NCI-H2196 treated with DMSO at 0.1 percent for 48 hours (cell line): ENCODE measurements around the gene NUPR1.
"Not testable (repeated sequence)": the region's sequence is repeated elsewhere in the genome, so short reads cannot be mapped to it uniquely, and the experiment has no call there.

ENCODE experiments used
- DNase-seq: peaks from one replicate; lab custom pipeline; 2025; ENCODE audit not compliant: unreplicated experiment; lab: John Stamatoyannopoulos, UW

NUPR1 gene, protein sequence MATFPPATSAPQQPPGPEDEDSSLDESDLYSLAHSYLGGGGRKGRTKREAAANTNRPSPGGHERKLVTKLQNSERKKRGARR

DNA sequence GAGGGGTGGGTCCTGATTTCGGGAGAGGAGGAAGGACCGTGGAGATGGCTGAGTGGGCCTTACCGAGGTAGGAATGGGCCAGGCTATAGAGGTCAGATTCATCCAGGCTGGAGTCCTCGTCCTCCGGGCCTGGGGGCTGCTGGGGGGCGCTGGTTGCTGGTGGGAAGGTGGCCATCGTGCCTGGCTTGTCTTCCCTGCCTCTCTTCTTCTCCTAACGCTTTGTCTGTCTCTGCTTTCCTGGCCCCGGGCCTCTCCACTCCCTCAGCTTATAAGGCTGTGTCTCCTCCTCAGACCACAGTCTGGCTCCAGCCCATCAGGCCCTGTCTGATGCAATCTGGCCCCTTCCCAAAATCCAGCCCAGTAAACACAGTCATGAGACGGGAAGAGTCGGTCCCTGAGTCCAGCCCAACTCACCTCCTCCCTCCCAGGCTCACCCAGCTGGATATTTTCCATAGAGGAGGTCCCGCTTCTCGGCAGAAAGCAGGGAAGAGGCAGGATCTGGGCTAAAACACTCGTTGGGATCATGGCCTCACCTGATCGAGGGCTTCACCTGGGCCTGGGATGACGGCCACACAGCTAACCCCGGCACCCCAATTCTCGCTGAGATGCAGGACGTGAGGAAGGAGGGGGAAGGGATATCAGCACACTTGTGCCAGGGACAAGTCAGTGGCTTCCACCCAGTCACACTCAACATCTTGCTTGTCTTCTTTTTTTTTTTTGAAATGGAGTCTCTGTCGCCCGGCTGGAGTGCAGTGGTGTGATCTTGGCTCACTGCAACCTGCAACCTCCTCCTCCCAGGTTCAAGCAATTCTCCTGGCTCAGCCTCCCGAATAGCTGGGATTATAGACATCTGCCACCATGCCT is at the start of gene NUPR1:
Gene NUPR1 (minus strand): TSS at position 242 of the 864 bp plus-strand sequence. CDS start 67 bp downstream, at position 175.
- peak; percentile 80 for DNase-seq

DNA sequence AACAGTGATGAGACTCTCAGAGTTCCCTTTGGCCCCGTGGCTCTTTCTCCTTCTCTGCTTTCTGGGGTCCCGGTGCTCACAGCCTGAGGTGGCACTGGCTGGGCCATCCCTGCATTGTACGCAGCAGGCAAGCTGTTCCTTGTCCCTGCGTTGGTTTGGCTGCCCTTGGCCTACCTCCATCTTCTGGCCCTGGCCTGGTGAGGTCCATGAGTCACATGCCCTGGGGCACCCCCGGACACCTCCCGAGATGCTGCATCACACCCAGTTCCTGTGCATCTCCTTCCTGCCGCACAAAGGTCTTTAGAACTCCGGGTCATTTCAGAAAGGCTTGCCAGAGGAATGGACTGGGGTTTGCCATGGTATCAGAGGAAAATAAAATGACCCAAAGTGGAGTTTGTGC is 48.6 kb upstream of the NUPR1 start:
- DNase-seq = no peak

DNA sequence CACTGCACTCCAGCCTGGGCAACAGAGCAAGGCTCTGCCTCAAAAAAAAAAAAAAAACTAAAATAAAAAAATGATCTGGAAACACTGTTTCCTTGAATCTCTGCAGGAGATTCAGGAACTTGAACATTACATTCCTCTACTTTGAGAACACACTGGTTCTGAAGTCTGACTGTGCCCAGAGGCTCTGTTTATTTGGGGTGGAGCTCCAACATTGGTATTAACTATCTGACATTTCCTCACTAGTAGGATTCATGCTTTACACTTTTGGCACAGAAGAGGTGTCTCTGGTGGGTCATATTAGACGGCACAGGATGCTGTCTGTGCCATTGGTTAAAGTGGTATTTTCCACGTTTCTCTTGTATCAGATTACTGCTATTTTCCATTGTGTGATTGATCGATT is 47.7 kb upstream of the NUPR1 start:
- no peak for DNase-seq

DNA sequence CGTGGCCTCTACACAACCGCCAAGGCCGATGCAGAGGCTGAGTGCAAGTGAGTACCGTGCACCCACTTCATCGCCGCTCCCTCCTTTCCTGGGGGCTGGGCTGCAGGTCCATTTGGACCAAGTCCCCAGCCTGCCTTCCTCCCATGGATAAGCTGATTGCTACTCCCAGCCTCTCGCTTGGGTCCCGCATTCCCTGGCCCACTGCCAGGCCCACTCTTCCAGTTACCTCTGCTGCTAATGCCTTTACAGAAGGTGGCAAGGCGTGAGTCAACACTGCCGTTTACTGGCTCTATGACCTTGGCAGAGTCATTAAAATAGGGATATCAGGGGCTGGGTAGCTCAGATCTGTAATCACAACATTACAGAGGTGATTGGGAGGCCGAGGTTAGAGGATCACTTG is 46.9 kb upstream of the NUPR1 start:
- no peak for DNase-seq

DNA sequence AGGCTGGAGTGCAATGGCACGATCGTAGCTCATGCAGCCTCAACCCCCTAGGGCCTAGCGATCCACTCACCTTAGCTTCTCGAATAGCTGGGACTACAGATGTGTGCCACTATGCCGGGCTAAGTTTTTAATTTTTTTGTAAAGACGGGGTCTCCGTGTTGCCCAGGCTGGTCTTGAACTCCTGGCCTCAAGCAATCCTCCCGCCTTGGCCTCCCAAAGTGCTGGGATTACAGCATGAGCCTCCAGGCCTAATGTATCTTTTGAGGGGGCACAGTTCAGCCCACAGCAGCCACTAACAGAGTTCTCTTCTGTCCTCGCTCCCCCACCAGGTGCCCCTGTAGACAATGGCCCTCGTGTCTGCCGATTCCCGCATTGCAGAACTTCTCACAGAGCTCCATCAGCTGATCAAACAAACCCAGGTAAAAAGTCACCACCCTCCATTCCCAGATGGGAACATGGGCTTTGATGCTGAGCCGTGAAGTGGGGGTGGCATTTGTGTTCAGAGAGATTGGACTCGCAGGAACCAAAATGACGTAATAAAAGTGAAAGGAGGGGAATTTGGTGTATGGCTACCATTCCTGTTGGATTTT is 42.0 kb upstream of the NUPR1 start:
- no peak for DNase-seq

DNA sequence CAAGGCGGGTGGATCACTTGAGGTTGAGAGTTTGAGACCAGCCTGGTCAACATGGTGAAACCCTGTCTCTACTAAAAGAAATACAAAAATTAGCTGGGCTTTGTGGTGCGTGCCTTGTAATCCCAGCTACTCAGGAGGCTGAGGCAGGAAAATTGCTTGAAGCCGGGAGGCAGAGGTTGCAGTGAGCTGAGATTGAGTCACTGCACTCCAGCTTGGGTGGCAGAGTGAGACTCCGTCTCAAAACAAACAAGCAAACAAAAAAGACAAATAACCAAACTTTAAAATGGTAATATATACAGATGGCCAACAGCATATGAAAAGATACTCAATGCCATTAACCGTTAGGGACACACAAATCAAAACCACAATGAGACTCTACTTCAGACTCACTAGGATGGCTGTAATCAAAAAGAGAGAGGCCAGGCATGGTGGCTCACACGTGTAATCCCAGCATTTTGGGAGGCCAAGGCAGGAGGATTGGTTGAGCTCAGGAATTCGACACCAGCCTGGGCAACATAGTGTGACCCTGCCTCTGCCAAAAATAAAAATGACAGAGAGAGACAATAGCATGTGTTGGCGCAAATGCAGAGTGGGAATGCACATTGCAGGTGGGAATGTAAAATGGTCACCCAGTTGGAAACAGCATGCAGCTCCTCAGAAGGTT is 36.8 kb upstream of the NUPR1 start:
- no peak for DNase-seq

DNA sequence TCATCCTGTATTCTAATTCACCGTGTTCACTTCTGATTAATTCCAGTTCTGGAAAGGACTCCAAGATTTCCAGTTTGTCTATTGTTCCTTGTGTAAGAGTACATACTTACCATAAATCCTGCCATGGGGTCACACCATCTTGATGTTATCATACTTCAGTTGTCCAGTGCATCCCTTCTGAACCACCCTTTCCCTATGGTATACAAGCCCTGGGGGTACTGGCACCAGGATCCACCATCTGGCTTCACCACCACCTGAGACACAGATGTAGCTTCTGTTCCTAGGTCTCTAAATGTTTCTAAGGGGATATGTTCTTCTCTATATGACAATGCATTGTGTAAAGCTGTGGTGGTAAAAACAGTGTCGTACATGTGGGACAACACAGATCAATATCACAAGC is 36.2 kb upstream of the NUPR1 start:
- DNase-seq = no peak

DNA sequence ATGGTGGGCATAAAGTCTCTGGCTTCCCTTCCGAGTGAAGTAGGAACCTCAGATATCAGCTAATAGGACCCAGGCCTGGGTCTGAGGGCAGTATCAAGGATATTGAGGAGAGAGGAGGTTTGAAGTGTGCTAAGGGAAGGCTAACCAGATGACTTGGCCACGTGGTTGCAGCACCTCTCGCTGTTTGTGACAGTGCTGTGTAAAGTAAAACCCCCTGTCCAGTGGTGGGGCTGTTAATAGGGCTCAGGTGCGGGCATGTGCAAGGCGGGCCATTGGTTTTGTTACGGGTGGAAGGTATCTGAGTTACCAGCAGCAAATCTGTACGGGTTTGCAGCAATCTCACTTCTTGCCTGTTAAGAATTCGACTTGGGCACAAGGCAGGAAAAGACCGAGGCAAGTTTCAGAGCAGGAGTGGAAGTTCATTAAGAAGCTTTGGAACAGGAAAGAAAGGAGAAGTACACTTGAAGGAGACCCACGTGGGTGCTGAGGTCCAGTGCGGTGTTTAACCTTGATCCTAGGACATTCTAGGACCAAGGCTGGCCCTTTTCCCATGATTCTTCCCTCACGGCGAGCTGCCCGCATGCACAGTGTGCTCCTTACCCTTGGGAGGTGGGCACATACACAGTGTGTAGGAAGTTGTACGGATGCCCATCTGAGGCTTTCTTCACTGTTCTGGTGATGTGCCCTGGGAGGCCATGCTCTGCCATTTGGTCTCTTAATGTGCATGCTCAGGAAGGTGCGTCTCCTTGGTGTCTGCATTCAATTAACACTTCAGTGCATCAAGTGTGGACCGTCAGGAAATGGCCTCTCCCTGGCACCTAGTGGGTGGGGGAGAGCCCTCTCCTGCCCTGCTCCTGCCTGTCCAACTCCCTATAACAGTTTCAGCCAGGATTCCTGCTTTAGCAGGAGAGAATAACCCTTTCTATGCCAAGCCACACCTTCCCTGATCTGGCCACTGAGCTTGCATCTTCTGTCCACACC is 35.3 kb upstream of the NUPR1 start:
- DNase-seq = no peak

DNA sequence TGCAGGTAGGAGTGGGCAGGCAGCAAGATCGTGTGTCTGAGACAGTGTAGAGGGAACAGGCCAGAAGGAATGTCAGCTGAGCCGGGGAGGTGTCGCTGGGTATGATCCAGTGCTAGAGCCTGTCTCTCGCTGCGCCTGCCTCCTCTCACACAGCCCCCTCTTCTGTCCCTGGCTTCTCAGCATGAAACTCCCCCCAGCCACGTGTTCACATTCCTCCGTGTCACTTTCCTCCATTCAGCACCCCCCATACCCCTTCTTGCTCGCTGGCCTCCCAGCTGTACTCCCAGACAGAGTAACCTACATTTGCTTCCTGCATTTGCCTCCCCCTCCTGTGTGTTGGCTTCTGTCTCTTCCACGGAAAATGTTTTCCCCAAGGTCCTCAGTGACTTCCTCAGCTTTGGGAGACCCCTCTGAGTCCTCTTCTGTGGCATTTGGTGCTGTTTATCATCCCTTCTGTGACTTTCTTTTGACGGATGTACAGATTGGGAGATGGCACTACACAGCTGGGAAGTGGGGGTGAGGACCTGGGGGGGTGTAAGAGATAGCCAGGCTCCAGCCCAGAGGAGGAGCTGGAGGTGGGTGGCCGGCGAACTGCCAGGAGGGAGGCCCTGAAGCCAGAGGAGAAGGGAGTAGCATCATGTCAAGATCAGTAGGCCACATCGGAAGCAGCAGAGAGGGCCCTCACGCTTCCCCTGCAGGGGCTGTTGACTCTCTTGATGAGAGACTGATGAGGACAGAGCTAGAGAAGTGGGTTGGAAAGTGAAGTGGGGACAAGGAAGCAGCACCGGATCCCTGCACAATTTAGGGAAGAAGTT is 34.1 kb upstream of the NUPR1 start:
- DNase-seq = no peak

DNA sequence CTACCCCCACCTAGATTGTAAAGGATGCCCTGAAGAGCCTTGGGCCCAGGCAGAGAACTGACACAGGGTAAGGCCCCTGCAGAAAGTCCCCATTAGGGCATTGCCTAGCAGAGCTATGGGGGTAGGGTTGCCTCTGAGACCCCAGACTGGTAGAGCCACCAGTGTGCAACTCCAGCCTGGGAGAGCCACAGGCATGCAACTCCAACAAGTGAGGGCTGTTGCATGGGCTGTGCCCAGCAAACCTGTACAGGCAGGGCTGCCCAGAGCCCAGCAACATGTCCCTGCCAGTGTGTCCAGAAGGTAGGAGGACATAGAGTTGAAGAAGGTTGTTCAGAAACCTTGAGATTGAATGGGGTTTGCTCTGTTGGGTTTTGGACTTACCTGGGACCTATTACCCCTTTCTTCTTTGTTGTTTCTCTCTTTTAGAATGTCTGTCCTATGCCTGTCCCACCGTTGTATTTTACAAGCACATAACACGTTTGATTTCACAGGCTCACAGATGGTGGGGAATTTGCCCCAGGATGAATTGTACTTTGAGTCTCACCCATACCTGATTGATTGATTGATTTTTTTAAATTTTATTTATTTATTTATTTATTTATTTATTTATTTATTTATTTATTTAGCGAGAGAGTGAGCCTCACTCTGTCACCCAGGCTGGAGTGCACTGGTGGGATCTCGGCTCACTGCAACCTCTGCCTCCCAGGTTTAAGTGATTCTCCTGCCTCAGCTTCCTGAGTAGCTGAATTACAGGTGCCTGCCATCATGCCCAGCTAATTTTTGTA is 31.4 kb upstream of the NUPR1 start:
- no peak for DNase-seq

DNA sequence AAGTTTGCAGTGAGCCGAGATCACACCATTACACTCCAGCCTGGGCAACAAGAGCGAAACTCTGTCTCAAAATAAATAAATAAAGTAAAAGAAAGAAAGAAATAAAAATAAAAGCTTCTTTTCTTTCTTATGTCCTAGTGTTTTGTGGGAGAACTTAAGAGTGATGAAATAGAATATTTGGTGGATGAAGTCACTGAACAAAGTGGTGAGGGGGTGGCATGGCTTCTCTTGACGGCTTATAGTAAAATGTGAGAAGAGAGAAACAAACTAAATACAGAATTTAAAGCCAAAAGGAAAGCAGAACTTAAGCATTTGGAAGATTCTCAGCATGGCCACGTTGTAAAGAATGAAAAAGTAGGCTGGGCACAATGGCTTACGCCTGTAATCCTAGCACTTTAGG is 30.2 kb upstream of the NUPR1 start:
- no peak for DNase-seq

DNA sequence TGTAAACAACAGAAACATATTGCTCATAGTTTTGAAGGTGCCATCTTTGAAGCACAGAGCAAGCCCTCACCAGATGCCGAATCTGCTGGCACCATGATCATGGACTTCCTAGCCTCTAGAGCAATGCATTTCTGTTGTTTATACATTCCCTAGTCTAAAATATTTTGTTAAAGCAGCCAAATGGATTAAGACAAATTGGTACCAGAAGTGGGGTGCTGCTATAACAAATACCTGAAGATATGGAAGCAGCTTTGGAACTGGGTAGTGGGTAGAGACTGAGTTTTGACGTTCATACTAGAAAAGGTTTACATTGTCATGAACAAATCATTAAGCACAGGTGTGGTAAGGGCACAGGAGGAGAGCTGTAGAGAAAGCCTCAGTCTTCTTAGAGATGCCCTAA is 28.5 kb upstream of the NUPR1 start:
- no peak for DNase-seq

DNA sequence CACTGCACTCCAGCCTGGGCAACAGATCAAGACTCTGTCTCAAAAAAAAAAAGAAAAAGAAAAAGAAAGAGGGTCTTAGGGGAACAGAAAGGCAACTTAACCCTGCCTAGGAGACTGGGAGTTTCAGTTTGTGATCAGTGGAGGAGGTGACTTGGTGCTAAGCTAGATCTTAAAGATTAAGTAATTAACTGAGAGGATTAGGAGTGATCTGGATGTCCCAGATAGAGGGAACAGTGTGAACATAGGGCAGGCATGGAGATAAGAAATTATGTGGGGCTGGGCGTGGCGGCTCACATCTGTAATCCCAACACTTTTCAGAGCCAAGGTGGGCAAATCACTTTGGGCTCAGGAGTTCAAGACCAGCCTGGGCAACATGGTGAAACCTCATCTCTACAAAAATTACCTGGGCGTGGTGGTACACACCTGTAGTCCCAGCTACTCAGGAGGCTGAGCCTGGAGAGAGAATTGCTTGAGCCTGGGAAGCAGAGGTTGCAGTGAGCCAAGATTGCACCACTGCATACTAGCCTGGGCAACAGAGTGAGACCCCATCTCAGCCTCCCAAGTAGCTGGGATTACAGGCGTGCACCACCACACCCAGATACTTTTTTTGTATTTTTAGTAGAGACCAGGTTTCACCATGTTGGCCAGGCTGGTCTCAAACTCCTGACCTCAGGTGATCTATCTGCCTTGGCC is 27.6 kb upstream of the NUPR1 start:
- not testable (repeated sequence) for DNase-seq

DNA sequence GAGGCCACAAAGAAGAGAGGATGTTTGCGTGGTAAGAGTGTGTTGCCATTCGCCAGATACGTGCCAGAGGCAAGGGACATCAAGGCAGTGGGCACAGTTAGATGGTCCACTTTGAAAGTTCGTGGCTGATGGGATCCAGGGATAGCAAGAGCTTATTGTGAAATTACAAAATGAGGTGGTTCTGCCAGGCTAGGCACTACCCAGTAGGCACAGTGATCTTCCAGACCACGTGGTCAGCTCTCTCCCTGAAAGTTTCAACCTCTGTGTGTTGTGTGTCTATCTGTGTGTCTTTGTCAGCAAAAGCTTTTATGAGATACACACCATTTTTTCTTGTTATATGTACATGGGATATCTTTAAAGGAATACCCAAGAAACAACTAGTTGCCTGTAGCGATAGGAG is 24.4 kb upstream of the NUPR1 start:
- DNase-seq = no peak

DNA sequence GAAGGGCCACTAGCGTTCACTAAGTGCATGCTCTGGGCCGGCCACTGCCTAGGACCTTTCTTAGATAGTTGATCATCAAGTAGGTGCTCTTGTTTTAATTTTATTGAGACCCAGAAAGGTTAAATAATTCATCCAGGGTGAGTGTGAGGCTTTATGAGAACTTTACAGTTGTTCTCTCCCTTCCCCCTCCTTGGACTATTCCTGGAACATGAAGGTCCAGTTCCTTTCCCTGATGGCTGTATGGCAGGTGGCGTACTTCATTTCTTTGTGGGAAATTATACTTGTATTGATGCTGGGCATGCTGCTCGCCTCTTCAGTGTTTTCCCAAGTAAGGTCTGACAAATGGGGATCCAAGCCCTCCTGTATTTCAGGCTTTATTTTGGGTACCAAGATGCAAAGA is 23.4 kb upstream of the NUPR1 start:
- no peak for DNase-seq

DNA sequence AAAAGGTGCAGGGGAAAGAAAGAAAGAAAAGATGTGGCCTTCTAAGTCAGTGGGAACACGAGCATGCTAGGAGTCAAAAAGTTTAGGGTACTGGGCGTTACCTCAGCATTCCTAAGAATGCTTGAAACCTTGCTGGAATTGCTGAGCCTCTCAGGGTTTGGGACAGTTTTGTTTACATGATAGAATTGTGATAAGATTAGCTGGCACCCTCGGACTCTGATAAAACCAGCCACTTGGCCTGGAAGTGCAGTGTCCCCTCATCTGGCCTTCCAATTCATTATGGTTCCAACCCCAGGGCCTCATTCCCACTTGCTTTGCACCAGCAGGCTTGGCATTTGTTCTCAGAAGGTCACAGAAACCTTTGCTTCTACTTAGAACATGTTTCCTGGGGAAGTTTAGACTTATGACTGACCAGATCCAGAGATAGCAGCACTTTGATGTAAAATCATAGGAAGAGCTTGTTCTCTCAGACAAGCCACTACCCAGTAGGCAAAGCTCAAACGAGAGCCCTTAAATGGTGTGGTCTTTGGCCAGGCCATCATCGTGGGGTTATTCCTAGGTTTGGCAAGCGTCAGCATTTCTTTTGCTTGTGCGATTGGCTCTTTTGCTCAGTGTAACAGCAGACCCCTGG is 22.9 kb upstream of the NUPR1 start:
- no peak for DNase-seq

DNA sequence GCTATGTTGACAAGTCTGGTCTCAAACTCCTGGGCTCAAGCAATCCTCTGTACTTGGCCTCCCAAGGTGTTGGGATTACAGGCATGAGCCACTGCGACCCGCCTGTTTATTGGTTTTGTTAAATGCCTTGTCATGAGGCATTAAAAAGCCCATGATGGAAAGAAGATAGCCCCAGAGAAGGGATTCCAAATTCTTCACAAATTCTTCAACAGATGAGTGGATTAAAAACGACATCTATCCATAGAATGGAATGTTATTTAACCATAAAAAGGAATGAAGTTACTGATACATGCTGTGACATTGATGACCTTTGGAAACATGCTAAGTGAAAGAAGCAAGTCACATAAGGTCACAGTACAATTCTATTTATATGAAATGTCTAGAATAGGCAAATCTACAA is 19.7 kb upstream of the NUPR1 start:
- DNase-seq = no peak

DNA sequence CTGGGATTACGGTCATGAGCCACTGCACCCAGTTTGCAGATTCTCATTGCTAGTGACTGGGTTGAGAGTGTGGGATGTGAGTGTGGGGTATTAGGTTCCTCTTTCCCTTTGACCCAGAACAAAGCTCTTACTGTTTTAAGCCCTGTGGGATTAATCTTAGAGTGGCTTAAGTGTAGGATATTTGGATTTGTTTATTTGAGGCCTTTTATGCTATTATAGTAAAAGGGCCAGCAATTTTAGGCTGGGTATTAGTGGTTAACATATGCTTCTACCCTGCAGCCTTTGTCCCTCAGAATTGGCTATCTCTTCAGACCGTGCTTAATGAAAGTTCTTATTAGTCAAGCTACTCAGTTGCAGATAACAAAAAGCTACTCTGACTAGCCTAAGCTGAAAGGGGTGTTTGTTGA is 18.1 kb upstream of the NUPR1 start:
- DNase-seq = no peak
